GM10248 (cell line): ENCODE measurements around the gene ANKS1A.

Experiments
- CTCF ChIA-PET: fragments of 300-600 bp; sonication (Branson Sonifier 250); formaldehyde crosslinking; extraction: SDS; loops from one replicate; lab custom pipeline; 2021; ENCODE audit warnings: antibody characterized with exemption; lab: Yijun Ruan, JAX
- POLR2A ChIA-PET: fragments of 350-650 bp; sonication (Branson Sonifier 250); formaldehyde crosslinking; extraction: SDS; loops from one replicate; lab custom pipeline; 2020; ENCODE audit warnings: antibody characterized with exemption; lab: Yijun Ruan, JAX
- DNase-seq: peaks from one replicate; pipeline ENCODE4 v3.0.0; 2012; ENCODE audit errors: extremely low spot score
- TF ChIP-seq, protein P1 (sequence below): IDR thresholded peaks from 2 replicates; pipeline ENCODE4 v1.5.1; 2012; ENCODE audit warnings: mild to moderate bottlenecking, low read depth; ENCODE audit errors: extremely low read depth, missing control alignments, control extremely low read depth

The ANKS1A gene

GRCh38 chr6:35068644-35069043 is 179.6 kb downstream of the ANKS1A start:
- ChIA-PET POLR2A (no interaction called here), CTCF (interaction anchor here (1.2 to 1.3 kb wide), 3 partner anchors 9 to 82 kb away, joined by 3 to 4 read pairs (median 3); no protein-coding TSS in a partner anchor)
- TF ChIP-seq, protein P1, sequence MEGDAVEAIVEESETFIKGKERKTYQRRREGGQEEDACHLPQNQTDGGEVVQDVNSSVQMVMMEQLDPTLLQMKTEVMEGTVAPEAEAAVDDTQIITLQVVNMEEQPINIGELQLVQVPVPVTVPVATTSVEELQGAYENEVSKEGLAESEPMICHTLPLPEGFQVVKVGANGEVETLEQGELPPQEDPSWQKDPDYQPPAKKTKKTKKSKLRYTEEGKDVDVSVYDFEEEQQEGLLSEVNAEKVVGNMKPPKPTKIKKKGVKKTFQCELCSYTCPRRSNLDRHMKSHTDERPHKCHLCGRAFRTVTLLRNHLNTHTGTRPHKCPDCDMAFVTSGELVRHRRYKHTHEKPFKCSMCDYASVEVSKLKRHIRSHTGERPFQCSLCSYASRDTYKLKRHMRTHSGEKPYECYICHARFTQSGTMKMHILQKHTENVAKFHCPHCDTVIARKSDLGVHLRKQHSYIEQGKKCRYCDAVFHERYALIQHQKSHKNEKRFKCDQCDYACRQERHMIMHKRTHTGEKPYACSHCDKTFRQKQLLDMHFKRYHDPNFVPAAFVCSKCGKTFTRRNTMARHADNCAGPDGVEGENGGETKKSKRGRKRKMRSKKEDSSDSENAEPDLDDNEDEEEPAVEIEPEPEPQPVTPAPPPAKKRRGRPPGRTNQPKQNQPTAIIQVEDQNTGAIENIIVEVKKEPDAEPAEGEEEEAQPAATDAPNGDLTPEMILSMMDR = no peak
- DNase-seq = no peak

- DNase-seq = no peak
- POLR2A ChIA-PET = interaction anchor here (0.7 kb wide), 1 partner anchor 29 kb away, joined by 3 read pairs; no protein-coding TSS in a partner anchor
- CTCF ChIA-PET = interaction anchor here (1.0 to 1.3 kb wide), 4 partner anchors 10 to 82 kb away, joined by 3 to 4 read pairs (median 3); no protein-coding TSS in a partner anchor
- TF ChIP-seq, protein P1 = no peak
Measured at GRCh38 chr6:35069262-35069661, 180.2 kb downstream of the ANKS1A start.

- POLR2A ChIA-PET = interaction anchor here (0.7 kb wide), 1 partner anchor 29 kb away, joined by 3 read pairs; no protein-coding TSS in a partner anchor
- CTCF ChIA-PET = interaction anchor here (1.0 to 1.2 kb wide), 2 partner anchors 12 to 69 kb away, joined by 3 read pairs; no protein-coding TSS in a partner anchor
- DNase-seq = no peak
- TF ChIP-seq, protein P1 = no peak
Measured at GRCh38 chr6:35070111-35070510, 181.1 kb downstream of the ANKS1A start.

GRCh38 chr6:35071347-35071994 is 182.4 kb downstream of the ANKS1A start:
- CTCF ChIA-PET = no interaction called here
- DNase-seq = no peak
- POLR2A ChIA-PET = no interaction called here
- TF ChIP-seq, protein P1 = no peak

DNA sequence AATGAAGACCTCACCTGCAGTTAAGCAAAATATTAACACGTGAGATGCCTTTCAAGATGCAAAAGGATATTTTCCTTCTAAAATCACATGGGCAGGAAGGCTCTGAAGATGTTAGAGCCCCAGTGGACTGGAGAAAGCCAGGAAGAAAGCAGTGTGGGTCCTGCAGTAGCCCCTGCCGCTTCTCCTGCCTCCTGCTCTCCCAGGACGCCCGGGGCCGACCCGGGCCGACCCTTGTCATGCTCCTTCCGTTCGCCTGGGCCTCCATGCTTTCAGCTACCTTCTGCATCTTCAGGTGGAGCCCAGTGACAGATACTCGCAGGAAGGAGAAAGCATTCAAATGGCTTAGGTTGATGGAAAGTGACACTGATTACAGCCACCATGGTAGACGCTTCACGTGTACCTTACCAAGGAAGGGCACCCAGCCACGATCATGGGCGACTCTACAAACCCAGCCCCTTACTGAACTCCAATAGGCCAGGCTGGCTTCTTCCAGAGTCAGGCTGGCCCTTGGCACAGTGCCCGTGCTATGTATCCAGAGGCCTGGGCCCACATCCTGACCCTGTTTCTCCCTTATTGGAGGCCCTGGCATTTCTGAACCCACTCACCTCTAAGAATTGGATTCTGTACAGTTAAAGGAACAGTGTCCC is 183.1 kb downstream of the ANKS1A start:
- ChIA-PET CTCF (interaction anchor here (1.0 kb wide), 1 partner anchor 38 kb away, joined by 3 read pairs; no protein-coding TSS in a partner anchor), POLR2A (no interaction called here)
- TF ChIP-seq, protein P1 = no peak
- no peak for DNase-seq

DNA sequence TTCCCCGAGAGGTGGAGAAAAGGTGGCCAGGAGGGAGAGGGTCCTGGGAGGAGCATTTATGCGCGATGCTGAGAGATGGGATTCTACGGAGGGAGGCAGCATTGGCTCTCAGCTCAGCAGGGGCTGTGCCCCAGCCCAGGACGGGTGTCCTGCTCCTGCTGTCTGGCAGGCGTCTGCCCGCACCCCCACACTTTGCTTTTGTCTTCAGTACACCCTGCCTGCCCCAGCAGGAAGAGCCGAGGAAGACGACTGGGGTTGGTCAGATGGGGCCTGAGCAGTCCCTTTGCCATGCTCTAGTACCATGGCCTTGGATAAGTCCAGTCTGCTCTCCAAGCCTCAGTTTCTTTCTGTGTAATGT is 183.6 kb downstream of the ANKS1A start:
- TF ChIP-seq, protein P1 = no peak
- CTCF ChIA-PET = interaction anchor here (1.0 kb wide), 1 partner anchor 38 kb away, joined by 3 read pairs; no protein-coding TSS in a partner anchor
- POLR2A ChIA-PET = no interaction called here
- no peak for DNase-seq
